Adrenal gland (tissue), 5 donors: ENCODE results near the gene TPM4.

Experiments
- CTCF ChIP-seq, 6 experiments: fragments of 450-650 bp in 4 of 6; fragments of 200-600 bp in 2 of 6; sonication (generic) in 1 of 6; IDR thresholded peaks; 1 replicate in 5 of 6; 2 replicates in 1 of 6; pipeline versions ENCODE4 v1.5.1 to v1.8.0; 2016 to 2021; ENCODE audit warnings: antibody characterized with exemption in 6 of 6, mild to moderate bottlenecking in 2 of 6, moderate library complexity in 1 of 6
- POLR2A ChIP-seq, 2 donors: fragments of 450-650 bp; IDR thresholded peaks; one replicate each; pipeline ENCODE4 v1.6.1; 2017; ENCODE audit warnings: antibody characterized with exemption in 2 of 2, mild to moderate bottlenecking in 2 of 2, moderate library complexity in 1 of 2
- donor health status: DM: no; HTN: no; CAD: no.

GRCh38 chr19:16074488-16075365 is 1.6 kb upstream of the TPM4 start:
- no peak for TF ChIP-seq CTCF (IDR thresholded peaks at IDR 0.05)
- TF ChIP-seq POLR2A (IDR thresholded peaks at IDR 0.05) = no peak
